K562 (cell line): ENCODE results near the gene FARP1. TPM values are rescaled to one million over a fixed set of nuclear protein-coding genes. Genes with fewer than 3 reads are reported as not detected.

Source experiments
- ARHGAP35 ChIP-seq: fragments of 450-650 bp; IDR thresholded peaks from 2 replicates; pipeline ENCODE4 v1.6.1; 2018; ENCODE audit not compliant: partially characterized antibody
- BACH1 ChIP-seq: fragments of 200-800 bp; sonication (Bioruptor generic); IDR thresholded peaks from 2 replicates; pipeline ENCODE4 v1.6.1; 2016; ENCODE audit warnings: missing genetic modification characterization, missing compliant biosample characterization
- C11orf30 ChIP-seq: fragments of 450-650 bp; IDR thresholded peaks from 2 replicates; pipeline ENCODE4 v1.6.1; 2016; ENCODE audit warnings: low read depth, mild to moderate bottlenecking
- CBFB ChIP-seq: sonication (generic); formaldehyde crosslinking; IDR thresholded peaks from 2 replicates; pipeline ENCODE4 v1.4.0; 2020; ENCODE audit warnings: mild to moderate bottlenecking, missing genetic modification reagents
- CEBPB ChIP-seq: fragments of 450-650 bp; IDR thresholded peaks from 2 replicates; pipeline ENCODE4 v1.6.1; 2016; ENCODE audit warnings: missing genetic modification characterization, missing compliant biosample characterization
- CEBPG ChIP-seq, 3 experiments: fragments of 200-800 bp in 1 of 3; sonication (Bioruptor generic) in 1 of 3; sonication (generic) in 1 of 3; formaldehyde crosslinking in 1 of 3; IDR thresholded peaks in 2 of 3; conservative IDR thresholded peaks in 1 of 3; 2 replicates each; pipeline versions ENCODE4 v1.6.1 to v1.8.0; 2016 to 2022; ENCODE audit warnings: missing compliant biosample characterization in 2 of 3, missing genetic modification characterization in 2 of 3, mild to moderate bottlenecking in 1 of 3, missing genetic modification reagents in 1 of 3
- CTBP1 ChIP-seq: fragments of 450-650 bp; IDR thresholded peaks from 2 replicates; pipeline ENCODE4 v1.6.1; 2016; ENCODE audit warnings: borderline replicate concordance
- DIDO1 ChIP-seq: fragments of 450-650 bp; IDR thresholded peaks from 2 replicates; pipeline ENCODE4 v1.6.1; 2016; ENCODE audit warnings: low read depth, missing biosample characterization, missing genetic modification characterization
- EHMT2 ChIP-seq: fragments of 450-650 bp; IDR thresholded peaks from 2 replicates; pipeline ENCODE4 v1.6.1; 2018; ENCODE audit warnings: antibody characterized with exemption
- IRF1 ChIP-seq: sonication (generic); formaldehyde crosslinking; IDR thresholded peaks from 2 replicates; pipeline ENCODE4 v1.8.0; 2022; ENCODE audit warnings: missing genetic modification reagents, mild to moderate bottlenecking, borderline replicate concordance
- MCM5 ChIP-seq: fragments of 450-650 bp; IDR thresholded peaks from 2 replicates; pipeline ENCODE4 v1.6.1; 2016; ENCODE audit warnings: low read depth
- NEUROD1 ChIP-seq: fragments of 150-350 bp; IDR thresholded peaks from 2 replicates; pipeline ENCODE4 v1.6.1; 2014; ENCODE audit warnings: borderline replicate concordance, low read length, low read depth; ENCODE audit not compliant: partially characterized antibody
- NFATC3 ChIP-seq: fragments of 450-650 bp; IDR thresholded peaks from 2 replicates; pipeline ENCODE4 v1.6.1; 2017; ENCODE audit warnings: mild to moderate bottlenecking
- NFIX ChIP-seq: fragments of 250-450 bp; sonication (Bioruptor Pico); IDR thresholded peaks from 2 replicates; pipeline ENCODE4 v1.4.0; 2020; ENCODE audit warnings: low read depth, mild to moderate bottlenecking, moderate library complexity
- POLR2G ChIP-seq: fragments of 200-400 bp; formaldehyde crosslinking; IDR thresholded peaks from 2 replicates; pipeline ENCODE4 v1.6.1; 2017; ENCODE audit warnings: low read depth, mild to moderate bottlenecking, antibody characterized with exemption, low read length, moderate library complexity
- SETDB1 ChIP-seq: IDR thresholded peaks from one replicate; pipeline ENCODE4 v1.6.1; 2012; ENCODE audit warnings: low read length, control low read depth, inconsistent platforms
- SMAD1 ChIP-seq: fragments of 150-350 bp; IDR thresholded peaks from 2 replicates; pipeline ENCODE4 v1.6.1; 2014; ENCODE audit warnings: low read length, low read depth; ENCODE audit not compliant: partially characterized antibody
- SMARCA5 ChIP-seq: fragments of 450-650 bp; IDR thresholded peaks from 2 replicates; pipeline ENCODE4 v1.6.1; 2016
- SOX6 ChIP-seq: fragments of 450-650 bp; IDR thresholded peaks from 2 replicates; pipeline ENCODE4 v1.6.1; 2014; ENCODE audit warnings: mild to moderate bottlenecking
- SREBF1 ChIP-seq: fragments of 150-350 bp; IDR thresholded peaks from 2 replicates; pipeline ENCODE4 v1.6.1; 2014; ENCODE audit warnings: antibody characterized with exemption, low read depth, low read length, borderline replicate concordance
- TAF9B ChIP-seq: fragments of 450-650 bp; IDR thresholded peaks from 2 replicates; pipeline ENCODE4 v1.6.1; 2018; ENCODE audit warnings: mild to moderate bottlenecking; ENCODE audit not compliant: partially characterized antibody
- YBX1 ChIP-seq: fragments of 450-650 bp; IDR thresholded peaks from 2 replicates; pipeline ENCODE4 v1.7.1; 2016; ENCODE audit warnings: mild to moderate bottlenecking
- ZBTB12 ChIP-seq: fragments of 250-450 bp; sonication (Bioruptor Pico); IDR thresholded peaks from 2 replicates; pipeline ENCODE4 v1.4.0; 2020
- ZC3H4 ChIP-seq: sonication (generic); formaldehyde crosslinking; IDR thresholded peaks from 2 replicates; pipeline ENCODE4 v1.9.0; 2021; ENCODE audit warnings: missing genetic modification reagents, borderline replicate concordance
- ZFP36 ChIP-seq: fragments of 150-350 bp; IDR thresholded peaks from 2 replicates; pipeline ENCODE4 v1.6.1; 2018; ENCODE audit warnings: low read length, low read depth; ENCODE audit not compliant: partially characterized antibody
- ZKSCAN3 ChIP-seq: fragments of 250-450 bp; sonication (Bioruptor Pico); IDR thresholded peaks from 2 replicates; pipeline ENCODE4 v1.4.0; 2020
- ZNF224 ChIP-seq: sonication (generic); formaldehyde crosslinking; IDR thresholded peaks from 2 replicates; pipeline ENCODE4 v1.8.0; 2022; ENCODE audit warnings: mild to moderate bottlenecking, missing genetic modification reagents
- ZNF444 ChIP-seq: fragments of 250-450 bp; sonication (Bioruptor Pico); IDR thresholded peaks from 2 replicates; pipeline ENCODE4 v1.4.0; 2020; ENCODE audit warnings: mild to moderate bottlenecking, moderate library complexity
- polyA plus RNA-seq, 8 experiments: library from polyadenylated mRNA; depleted of rRNA in 4 of 8; stranded (reverse) in 5 of 8; unstranded in 3 of 8; fragments of >200 nt; fragmentation: Nextera tagmentation in 2 of 8; fragmentation: Illumina TruSeq in 1 of 8; extraction: Ambion mirVana in 2 of 8; extraction: Trizol in 1 of 8; gene quantifications; 2 replicates each; pipeline versions ENCODE4 v1.2.1 to v1.2.3, GENCODE V29; 2011 to 2014; ENCODE audit warnings: inconsistent platforms in 1 of 8, missing spikeins in 1 of 8
- total RNA-seq, 7 experiments: library from RNA; depleted of rRNA in 6 of 7; stranded (reverse); fragments of >200 nt in 6 of 7; fragmentation: Illumina TruSeq in 2 of 7; extraction: Trizol in 2 of 7; gene quantifications; 2 replicates each; pipeline versions ENCODE4 v1.2.1 to v1.2.3, GENCODE V29; 2011 to 2021; ENCODE audit warnings: low replicate concordance in 1 of 7
- TF ChIP-seq, protein P1 (sequence below): fragments of 250-450 bp; sonication (Bioruptor Pico); IDR thresholded peaks from 2 replicates; pipeline ENCODE4 v1.9.0; 2021; ENCODE audit warnings: mild to moderate bottlenecking

FARP1 gene
- total and polyA plus RNA-seq, 9 of the 15 experiments (the other 6 are each of a cell fraction or from before 2014, with no cell fraction given) = 0.03 to 0.29 (median 0.05) TPM; not detected in 3

DNA sequence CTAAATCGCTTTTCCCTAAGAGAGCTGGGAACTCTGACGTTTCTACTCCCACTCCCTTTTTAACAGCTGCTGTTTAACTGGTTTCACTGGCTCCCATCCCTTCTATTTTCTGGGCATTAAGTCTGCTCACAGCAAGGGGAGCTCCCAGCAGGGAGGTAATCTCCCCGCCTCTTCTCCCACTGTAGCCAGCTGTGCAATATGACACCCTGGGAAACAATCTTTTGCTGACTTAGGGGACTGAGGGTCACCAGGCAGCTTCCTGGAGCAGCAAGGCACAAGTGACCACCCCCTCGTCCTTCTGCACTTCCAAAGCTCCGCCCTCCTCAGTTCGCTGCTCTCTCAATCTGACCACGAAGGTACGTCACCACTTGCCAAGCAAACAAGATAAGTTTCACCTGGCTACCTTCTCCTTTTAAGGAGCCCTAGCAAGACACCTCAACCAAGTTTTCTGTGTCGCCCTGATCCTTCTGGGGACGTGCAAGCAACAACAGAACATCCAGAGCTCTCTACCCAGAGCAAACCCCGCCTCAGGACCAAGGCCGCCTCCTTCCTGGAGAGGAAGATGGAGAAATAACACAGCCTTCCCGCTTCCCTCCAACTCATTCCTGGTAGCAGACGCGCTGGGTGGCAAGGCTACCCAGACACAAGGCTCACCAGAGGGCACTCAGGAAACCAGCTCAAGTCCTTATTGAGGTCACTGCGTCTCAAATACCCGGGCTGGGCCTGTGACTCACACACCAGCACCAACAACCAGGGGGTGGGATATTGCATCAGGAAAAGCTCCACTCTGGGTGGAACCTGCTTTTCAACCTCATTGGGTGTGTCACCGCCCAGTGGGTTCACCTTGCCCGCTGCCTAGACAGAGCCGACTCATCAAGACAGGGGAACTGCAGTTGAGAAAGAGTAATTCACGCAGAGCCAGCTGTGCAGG is 341.7 kb downstream of the FARP1 start (continued):
- TF ChIP-seq ZKSCAN3 (CRISPR knock-in tag) (no peak), ARHGAP35 (no peak), CBFB (no peak), CTBP1 (peak; percentile 65; the same call in 1 of the 2 replicates), EHMT2 (no peak), NFIX (no peak), SMAD1 (no peak), NEUROD1 (peak; percentile 35), SETDB1 (no peak), ZBTB12 (CRISPR knock-in tag) (no peak), C11orf30 (peak; percentile 70), ZC3H4 (CRISPR knock-in tag) (no peak), ZNF444 (no peak), CEBPB (tag) (peak; percentile 57; the same call in 1 of the 2 replicates), SOX6 (no peak), NFATC3 (no peak), CEBPG (CRISPR knock-in tag; IDR thresholded peaks at IDR 0.05) (peak; percentile 95), CEBPG (tag; conservative IDR thresholded peaks at IDR 0.05 in 1 of 2, IDR thresholded peaks at IDR 0.05 in 1 of 2) (peak; percentile 68 to 90), YBX1 (no peak), BACH1 (tag) (no peak), IRF1 (CRISPR knock-in tag) (no peak), MCM5 (no peak), ZFP36 (no peak), DIDO1 (tag) (no peak), ZNF224 (CRISPR knock-in tag) (no peak), TAF9B (peak; percentile 45), POLR2G (0 out of 2 replicates have a peak, but pooled peaks have one; percentile 26), SMARCA5 (peak; percentile 75; the same call in 1 of the 2 replicates), SREBF1 (no peak)
- TF ChIP-seq, protein P1, sequence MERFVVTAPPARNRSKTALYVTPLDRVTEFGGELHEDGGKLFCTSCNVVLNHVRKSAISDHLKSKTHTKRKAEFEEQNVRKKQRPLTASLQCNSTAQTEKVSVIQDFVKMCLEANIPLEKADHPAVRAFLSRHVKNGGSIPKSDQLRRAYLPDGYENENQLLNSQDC = no peak
